ENCODE results near the gene KRTAP5-9.
"Not testable (repeated sequence)": the region's sequence is repeated elsewhere in the genome, so short reads cannot be mapped to it uniquely, and the experiment has no call there.

KRTAP5-9 gene, protein sequence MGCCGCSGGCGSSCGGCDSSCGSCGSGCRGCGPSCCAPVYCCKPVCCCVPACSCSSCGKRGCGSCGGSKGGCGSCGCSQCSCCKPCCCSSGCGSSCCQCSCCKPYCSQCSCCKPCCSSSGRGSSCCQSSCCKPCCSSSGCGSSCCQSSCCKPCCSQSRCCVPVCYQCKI

DNA sequence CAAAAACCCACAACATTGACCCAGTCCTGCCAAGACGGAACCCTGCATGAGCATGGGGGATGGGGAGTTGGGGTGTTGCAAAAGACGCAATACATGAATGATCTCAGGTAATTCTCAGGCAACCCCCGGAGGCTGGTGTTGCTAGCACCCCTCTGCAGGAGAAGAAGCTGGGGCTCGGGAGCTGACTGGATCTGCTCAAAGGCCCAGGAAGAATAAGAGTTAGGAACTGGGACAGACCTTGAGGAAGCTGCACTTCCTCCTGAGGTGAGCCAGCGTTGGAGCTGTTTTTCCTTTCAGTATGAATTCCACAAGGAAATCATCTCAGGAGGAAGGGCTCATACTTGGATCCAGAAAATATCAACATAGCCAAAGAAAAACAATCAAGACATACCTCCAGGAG, at the start of gene KRTAP5-9:
TSS of gene KRTAP5-9 (plus strand) at position 301 of the 400 bp plus-strand sequence. CDS start 238 bp downstream, outside the sequence.
- DNase-seq, result no peak

DNA sequence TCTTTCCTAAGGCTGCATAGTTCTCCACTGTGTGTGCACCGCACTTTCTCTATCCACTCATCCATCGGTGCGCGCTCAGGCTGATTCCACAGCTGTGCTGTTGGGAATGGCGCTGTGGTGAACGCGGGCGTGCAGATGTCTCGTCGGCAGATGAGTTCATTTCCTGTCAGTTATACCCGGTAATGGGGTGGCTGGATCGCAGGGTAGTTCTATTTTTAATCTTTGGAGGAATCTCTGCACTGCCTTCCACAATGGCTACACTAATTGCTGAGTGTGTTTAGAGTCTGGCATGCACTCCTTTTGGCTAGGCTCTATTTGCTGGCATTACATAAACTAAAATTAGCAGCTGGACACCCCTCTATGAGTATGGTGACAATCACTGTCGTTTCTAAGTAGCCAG, 49.1 kb upstream of the KRTAP5-9 start:
- no peak for DNase-seq

DNA sequence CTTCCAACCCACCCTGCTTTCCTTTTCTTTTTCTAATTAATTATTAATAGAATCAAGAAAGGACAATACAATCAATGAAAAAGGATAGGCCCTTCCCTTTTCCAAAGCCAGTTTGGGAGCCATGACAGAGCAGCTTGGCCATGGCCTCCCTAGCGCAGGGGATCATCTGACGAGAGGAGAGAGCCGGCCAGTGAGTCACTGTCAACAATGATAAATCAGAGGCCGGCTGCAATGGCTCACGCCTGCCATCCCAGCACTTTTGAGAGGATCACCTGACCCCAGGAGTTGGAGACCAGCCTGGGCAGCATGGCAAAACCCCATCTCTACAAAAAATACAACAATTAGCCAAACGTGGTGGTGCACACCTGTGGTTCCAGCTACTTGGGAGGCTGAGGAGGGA, 48.7 kb upstream of the KRTAP5-9 start:
- DNase-seq, result no peak

DNA sequence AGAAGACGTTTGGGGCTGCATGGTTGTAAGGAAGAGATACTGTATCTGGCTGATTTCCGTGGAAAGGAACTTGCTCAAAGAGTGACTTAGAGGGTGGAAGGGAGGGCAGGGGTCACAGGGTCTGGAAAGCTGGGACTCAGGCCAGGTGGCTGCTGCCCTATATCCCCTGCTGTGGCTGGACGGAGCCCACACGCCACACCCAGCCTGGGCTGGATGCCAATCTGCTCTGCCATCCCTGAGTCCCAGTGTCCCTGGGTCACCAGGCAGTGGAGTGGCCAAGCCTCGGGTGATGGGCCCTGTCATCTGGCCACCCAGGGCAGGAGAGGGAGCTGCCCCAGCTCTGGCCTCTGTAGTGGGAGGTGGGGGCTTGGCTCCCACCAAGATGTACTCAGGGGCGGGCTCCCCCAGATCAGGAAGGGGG, 47.6 kb upstream of the KRTAP5-9 start:
- no peak for DNase-seq

DNA sequence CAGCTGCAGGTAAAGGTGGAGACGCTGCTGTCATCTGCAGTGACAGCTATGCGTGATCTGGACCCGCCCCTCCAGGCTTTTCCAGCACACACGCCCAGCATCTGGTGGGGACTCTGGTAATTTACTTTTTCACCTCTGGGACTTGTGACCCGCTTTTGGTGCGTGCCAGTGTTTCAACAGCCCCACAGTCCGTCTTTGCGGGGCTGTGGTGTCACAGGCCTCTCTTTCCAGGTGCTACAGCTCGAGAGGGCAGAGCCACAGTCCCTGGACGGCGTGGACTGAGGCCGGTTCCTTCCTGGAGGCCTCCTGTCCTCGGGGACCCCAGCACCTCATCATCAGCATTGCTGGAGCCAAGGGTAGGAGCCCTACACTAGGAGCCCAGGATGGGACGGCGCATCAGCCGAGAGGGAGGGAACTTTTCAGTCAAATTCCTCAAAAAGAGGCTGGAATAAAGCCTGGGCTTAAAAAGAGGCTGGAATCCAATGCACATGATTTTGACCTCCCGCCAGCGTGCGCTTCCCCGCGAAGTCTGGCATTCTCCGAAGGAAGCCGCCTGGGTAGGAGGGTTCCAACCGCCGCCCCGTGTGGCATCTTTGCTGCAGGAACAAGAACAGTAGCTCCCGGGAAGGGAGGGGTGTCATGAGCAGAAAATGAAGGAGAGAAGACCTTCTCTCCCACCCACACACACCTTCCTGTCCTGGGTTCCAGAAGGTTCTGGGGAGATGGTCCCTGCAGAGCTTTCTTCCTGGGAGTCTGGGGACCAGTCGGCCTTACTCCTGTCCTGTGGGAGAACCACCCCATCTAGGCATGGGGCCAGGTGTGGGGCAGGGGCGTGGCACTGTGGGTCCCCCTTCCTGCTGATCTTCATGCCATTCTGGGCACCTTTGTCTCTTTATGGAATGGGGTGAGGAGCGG, 46.9 kb upstream of the KRTAP5-9 start:
- no peak for DNase-seq

DNA sequence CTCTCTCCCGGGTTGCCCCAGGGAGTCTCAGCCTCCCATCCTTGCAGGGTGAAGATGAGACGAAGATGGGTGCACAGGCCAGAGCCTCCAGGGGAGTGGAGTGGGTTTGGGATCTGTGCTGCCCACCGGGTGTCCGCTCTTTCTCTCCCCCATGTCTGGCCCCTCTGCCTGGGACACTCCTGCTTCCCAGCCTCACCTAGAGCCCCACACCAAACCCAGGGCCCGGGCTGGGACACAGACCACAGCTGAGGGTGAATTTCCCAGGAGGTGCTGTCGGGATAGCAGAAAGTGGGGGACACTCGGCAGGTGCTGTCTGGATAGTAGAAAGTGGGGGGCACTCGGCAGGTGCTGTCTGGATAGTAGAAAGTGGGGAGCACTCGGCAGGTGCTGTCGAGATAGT, 46.2 kb upstream of the KRTAP5-9 start:
- no peak for DNase-seq

DNA sequence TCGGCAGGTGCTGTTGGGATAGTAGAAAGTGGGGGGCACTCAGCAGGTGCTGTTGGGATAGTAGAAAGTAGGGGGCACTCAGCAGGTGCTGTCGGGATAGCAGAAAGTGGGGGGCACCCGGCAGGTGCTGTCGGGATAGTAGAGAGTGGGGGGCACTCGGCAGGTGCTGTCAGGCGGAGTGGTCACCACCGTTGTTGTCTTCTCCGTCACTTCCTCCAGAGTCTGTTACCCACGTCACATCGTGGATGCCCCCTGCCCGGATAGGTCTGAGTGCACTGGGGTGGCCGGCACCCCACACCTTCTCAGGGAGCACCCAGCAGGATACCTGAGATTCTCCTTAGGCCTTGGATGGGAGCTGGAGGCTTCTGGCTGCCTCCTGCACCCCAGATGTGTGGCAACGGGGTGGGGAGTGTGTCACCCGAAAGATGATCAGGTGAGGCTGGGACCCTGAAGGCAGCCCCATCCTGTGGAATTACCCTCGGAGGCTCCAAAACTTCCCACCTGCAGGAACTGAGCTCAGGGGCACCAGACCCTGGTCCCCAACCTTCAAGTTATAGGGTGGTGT, 45.3 kb upstream of the KRTAP5-9 start:
- DNase-seq, result no peak

DNA sequence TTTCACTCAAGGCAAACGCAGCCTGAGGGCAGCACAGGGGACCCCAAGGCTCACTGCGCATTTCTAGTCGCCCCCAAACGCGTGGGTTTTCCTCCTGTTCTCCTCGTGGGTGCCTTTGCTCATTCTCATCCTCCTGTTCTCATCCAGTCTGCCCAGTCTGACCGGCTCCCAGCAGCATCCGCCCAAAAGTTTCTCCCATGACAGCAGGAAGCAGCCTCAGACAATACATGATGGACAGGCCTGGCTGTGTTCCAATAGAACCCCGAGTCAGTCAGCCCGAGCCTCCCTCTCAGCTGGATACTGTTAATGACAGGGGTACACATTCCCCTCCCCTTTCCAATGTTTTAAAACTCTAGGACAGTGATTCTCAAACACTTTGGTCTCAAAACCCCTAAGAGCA, 43.7 kb upstream of the KRTAP5-9 start:
- no peak for DNase-seq

DNA sequence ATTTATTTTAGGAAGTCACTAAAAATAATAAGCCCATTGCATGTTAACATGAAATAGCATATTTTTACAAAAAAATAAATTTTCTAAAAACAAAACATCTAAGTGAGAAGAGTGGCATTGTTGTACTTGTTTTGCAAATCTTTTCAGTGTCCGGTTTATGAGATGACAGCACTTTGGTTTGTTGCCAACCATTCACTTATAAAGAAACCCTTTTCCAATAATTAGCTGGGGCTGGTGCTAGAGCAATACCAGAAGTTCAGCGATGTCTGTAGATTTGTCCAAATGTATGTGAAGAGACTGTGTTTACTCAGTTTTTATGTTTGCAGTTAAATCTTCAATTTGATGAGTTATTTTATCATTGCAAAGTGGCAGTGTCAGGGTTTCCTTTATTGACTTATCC, 43.2 kb upstream of the KRTAP5-9 start:
- no peak for DNase-seq

DNA sequence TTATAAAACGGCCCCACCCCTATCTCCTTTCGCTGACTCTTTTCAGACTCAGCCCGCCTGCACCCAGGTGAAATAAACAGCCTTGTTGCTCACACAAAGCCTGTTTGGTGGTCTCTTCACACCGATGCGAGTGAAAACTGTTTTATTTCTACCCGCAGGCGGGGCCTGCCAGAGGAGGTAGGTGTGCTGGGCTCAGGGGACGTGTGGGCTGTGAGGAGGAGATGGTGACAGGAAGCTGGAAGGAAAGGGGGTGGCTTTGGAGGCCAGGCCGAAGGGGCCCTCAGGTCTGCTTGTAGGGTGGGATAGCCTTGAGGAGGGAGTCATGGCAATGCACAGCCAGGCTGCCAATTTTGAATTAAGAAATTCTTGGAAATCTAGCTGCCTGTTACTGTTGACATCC, 42.4 kb upstream of the KRTAP5-9 start:
- DNase-seq, result no peak

DNA sequence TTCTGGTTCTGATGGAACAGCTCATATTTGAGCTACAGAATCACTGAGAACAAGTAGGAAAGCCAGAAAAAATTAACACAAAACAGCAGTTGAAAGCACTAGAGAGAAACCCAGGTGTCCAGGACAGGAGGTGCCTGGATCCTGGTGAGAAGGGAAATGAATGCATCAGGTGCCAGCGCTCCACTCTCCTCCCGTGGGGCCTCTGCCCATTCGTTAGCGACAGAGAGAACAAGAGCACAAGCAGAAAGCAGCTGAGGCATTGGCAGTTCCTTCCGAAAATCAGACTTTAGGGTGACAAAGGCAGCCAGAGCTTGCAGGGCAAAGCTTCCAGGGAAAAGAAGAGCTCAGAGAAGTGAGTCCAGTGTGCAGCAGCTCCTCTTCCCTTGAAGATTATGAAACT, 41.1 kb upstream of the KRTAP5-9 start:
- DNase-seq, result no peak

DNA sequence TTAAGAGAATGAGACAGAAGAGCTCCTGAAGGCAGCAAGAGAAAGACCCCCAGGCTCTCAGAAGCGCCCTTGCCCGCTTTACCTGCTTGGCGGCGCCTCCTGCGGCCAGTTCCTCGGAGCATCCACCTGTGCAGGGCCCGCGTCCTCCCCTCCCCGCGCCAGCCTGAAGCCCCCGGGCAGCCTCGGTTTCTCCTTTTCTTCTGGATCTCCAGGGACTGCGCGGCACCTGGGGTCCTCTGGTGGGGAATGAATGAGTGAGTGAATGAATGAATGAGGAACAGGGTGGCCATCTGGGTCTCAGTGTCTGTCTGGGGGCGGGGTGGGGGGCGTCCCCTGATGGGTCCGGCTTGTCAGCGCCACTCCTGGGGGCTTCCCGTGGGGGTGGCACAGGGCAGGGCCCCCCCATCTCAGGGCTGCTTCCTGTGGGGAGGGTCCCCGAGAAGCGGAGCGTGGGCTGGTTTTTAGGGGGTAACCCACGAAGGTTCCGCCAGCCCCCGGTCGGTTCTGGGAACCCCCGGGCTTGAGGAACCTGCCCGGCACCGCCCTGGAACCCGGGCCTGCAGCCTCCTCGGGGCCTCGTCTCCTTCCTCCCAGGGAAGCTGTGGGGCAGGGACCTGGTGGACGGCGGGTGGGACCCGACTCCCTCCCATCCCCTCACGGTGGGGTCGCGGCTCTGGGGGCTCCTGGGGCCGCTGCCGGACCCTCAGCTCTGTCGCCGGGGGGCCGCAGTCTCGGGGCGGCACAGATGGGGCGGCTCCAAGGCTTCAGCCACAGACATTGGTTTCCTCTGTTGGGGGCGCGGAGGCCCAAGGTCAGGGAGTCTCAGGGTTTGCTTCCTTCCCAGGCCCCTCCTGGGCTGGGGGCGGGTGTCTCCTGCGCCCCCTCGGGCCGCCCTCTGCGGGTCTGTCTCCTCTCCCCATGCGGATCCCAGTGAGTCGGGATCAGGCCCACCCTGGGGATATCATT, 29.4 kb upstream of the KRTAP5-9 start:
- no peak for DNase-seq

DNA sequence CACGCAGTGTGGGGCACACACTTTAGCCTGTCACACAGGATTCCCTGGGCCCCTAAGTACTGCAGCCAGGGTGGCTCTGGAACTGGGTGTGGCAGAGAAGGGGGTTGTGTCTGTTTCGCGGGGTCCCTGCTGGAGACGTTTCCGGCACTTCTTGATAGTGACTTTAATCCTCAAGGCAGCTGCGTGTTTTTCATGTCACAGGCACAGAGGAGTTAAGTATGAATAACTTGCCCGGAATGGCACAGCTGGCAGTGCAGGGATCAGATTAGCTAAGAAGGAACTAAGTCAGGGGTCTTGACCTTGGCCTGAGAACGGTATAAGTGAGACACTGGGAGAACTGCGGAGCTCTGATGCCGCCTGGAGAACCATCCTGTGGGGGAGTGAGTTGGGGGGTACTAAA, 28.7 kb upstream of the KRTAP5-9 start:
- no peak for DNase-seq

DNA sequence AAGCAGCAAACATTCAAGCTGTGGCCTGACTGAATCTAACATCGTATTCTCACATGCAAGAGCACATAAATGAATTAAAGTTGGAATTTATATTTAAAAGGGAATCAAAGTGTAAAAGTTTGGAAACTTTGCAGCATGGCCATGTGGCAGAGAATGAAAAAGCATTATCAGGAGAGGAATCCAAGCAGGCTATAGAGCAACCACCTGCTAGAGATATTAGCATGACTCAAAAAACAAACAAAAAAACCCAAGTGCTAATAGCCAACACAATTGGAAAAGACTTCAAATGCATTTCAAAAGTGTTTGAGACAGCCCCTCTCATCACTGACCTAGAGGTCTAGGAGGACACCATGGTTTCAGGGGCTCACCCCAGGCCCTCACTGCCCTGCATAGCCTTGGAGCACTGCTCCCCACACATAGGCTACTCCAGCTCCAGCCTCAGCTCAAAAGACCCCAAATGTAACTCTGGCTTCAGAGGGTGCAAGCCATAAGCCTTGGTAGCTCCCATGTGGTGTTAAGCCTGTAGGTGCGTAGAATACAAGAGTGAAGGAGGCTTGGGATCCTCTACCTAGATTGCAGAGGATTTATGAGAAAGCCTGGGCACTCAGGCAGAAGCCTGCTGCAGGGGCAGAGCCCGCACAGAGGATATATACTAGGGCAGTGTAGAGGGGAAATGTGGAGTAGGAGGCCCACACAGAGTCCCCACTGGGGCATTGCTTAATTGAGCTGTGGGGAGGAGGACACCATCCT, 22.9 kb upstream of the KRTAP5-9 start:
- no peak for DNase-seq

DNA sequence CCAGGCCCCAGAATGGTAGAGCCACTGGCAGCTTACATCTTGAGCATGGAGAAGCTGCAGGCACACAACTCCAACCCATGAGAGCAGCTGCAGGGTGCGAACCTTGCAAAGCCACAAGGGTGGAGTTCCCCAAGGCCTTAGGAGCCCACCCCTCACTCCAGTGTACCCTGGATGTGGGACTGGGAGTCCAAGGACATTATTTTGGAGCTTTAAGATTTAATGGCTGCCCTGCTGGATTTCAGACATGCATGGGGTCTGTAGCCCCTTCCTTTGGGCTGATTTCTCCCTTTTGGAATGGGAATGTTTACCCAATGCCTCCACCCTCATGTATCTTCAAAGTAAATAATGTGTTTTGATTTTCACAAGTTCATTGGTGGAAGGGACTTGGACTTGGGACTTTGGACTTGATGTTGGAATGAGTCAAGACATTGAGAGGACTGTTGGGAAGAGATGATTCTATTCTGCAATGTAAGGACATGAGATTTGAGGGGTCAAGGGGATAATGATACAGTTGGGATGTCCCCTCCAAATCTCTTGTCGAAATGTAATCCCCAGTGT, 22.2 kb upstream of the KRTAP5-9 start:
- DNase-seq, result no peak

DNA sequence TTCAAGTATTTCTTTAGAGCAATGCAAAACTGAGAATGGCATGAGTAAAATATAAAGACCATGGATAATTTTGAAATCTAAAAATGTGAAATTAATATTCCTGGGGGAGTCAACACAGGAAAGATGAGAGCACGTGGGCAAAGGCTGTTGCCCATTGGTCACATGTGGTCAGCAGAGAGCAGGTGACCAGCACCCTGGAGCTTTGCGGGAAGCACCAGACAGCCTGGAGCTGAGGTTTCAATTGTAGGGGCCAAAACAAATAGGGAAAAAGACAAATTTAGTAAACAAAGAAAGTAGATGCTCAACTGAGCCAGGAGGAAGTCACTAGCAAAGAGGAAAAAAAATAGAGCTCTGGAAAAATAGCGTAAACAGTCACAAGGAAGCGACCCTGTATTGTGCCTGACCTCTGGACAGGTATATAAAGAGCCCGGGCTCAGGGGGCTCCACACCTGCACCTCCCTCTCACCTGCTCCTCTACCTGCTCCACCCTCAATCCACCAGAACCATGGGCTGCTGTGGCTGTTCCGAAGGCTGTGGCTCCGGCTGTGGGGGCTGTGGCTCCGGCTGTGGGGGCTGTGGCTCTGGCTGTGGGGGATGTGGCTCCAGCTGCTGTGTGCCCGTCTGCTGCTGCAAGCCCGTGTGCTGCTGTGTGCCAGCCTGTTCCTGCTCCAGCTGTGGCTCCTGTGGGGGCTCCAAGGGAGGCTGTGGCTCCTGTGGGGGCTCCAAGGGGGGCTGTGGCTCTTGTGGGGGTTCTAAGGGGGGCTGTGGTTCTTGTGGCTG, 21.2 kb upstream of the KRTAP5-9 start, which contains the start of gene KRTAP5-7:
TSS of gene KRTAP5-7 (plus strand) at position 472 of the 780 bp plus-strand sequence. CDS start at position 506, 34 bp downstream.
- not testable (repeated sequence) for DNase-seq

DNA sequence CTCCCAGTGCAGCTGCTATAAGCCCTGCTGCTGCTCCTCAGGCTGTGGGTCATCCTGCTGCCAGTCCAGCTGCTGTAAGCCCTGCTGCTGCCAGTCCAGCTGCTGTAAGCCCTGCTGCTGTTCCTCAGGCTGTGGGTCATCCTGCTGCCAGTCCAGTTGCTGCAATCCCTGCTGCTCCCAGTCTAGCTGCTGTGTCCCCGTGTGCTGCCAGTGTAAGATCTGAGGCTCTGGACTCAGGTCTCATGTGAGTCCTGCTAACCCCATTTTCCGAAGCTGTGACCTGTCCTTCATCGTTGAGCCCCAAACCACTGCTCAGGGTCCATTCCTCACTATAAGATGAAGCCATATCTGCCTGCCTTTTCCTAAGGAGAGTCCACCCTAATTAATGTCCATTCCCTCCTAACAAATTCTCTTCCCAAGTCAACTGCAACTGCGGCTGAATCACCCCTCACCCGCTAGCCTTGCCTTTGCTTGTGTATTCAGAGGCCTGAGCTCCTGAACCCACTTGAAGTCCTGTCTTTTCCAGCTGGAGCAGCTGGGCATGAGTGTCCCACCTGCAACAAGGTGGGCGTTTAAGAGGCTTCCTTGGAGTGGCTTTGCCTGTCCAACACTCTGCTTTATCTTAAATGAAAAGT, 20.5 kb upstream of the KRTAP5-9 start:
- no peak for DNase-seq

DNA sequence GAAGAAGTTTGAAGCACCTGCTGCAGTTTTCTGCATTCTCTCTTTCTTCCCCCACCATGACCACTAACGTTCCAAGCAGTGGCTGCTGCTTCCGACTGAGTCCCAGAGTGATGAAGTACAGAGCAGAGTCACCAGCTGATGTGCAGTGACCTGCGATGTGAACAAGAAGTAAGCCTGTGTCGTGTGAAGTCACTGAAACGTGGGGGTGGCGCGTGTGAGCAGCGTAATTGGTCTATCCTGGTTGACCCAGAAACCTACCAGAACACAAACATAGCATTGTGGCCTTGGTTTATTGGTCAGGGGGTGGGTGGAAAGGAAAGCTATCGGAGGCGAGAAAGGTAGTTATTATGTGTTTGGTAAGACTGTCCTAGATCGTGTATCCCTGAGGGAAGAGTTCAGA, 17.6 kb upstream of the KRTAP5-9 start:
- DNase-seq, result no peak

DNA sequence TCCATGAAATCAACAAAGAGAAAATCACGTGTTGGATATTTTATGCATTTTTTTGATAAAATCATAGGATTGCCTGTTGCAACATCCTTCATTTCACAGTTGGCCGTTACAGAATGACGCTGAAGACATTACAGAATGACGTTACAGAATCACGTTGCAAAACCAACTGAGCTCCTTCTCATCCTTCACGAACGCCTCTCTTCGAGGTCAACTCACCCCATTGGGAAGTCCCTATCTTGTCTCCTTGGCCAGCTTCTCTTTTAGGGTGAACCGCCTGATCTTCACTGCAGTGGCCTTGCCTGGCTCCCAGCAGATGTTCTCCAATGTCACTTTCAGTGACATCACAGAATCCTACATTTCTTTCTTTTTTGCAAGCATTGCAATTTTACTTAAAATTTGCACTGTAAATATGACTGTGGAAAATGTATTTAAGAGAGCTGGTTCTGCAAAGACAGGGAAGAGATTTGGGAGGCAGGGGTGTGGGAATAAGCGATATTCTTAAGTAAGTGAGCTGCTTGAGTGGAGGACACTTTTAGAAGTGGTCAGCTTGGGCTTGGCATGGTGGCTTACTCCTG, 16.1 kb upstream of the KRTAP5-9 start:
- no peak for DNase-seq

Measured in DMS 273 treated with DMSO at 0.1 percent for 48 hours (cell line).